Coronary artery (tissue), 2 donors: ENCODE data around the gene ENPP7.

Experiments
- DNase-seq: peaks from one replicate; pipeline ENCODE4 v3.0.0-alpha.2; 2017; ENCODE audit warnings: low spot score
- H3K27ac ChIP-seq, 2 donors: fragments of 200-600 bp; sonication (generic); one replicate each; pipeline ENCODE4 v1.5.1; 2016 to 2019
- H3K4me3 ChIP-seq: fragments of 200-600 bp; sonication (generic); 2 replicates; pipeline ENCODE4 v1.5.1; 2016; ENCODE audit warnings: mild to moderate bottlenecking, moderate library complexity
- TF ChIP-seq, protein P1 (sequence below): fragments of 200-600 bp; sonication (generic); IDR thresholded peaks from one replicate; pipeline ENCODE4 v1.5.1; 2019; ENCODE audit warnings: antibody characterized with exemption

The ENPP7 gene

GRCh38 chr17:79789943-79790804, 59.4 kb downstream of the ENPP7 start:
- peak overlapping the region; percentile 47 for H3K4me3 ChIP-seq
- TF ChIP-seq, protein P1, sequence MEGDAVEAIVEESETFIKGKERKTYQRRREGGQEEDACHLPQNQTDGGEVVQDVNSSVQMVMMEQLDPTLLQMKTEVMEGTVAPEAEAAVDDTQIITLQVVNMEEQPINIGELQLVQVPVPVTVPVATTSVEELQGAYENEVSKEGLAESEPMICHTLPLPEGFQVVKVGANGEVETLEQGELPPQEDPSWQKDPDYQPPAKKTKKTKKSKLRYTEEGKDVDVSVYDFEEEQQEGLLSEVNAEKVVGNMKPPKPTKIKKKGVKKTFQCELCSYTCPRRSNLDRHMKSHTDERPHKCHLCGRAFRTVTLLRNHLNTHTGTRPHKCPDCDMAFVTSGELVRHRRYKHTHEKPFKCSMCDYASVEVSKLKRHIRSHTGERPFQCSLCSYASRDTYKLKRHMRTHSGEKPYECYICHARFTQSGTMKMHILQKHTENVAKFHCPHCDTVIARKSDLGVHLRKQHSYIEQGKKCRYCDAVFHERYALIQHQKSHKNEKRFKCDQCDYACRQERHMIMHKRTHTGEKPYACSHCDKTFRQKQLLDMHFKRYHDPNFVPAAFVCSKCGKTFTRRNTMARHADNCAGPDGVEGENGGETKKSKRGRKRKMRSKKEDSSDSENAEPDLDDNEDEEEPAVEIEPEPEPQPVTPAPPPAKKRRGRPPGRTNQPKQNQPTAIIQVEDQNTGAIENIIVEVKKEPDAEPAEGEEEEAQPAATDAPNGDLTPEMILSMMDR = peak; percentile 74
- DNase-seq = no peak
- no peak overlapping the region for H3K27ac ChIP-seq

DNA sequence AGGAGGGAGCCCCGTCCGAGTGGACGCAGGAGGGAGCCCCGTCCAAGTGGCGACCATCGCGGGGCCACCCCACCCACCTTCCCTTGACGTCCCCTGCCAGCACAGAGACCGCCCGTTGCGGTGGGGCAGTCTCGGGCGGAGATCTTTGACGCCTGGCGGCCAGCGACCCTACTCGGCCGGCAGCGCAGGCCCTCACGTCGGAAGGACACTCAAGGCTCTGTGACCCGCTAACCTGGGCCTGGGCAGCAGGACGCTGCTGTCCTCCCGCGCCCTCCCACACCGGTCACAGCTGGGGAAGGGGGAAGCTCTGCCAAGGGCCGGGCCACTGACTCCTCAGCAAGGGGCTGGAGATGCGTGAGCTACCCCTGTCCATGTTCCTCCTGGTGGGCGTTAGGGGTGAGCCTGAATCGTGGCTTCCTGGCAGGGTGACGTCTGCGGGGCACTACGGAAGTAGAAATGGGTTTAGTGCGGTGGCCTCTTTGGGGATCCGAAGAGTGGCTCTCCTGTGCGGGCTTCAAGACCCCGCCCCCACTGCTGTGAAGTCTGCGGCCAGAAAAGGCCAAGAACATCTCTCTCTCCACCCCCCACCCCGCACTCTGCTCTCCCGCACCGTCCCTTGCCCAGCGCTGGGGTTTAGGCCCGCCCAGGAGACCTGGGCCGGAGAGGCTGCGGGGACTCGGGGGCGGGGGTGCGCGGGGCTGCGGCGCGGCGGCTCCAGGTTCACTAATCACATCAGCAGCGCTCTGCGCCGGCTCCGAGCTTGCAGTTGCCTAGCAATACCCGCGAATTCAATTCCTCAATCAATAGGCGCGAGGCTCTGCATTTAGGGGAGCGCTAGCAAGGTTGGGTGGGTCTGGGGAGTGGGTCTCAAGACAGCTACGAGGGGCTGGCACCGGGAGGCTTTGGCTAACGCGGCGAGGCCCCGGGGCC, 60.3 kb downstream of the ENPP7 start:
- TF ChIP-seq, protein P1 = no peak

GRCh38 chr17:79791735-79792161, 61.0 kb downstream of the ENPP7 start:
- DNase-seq = no peak

More for the DNA sequence above, 60.3 kb downstream of the ENPP7 start:
- no peak for DNase-seq
- Histone ChIP-seq H3K4me3 (no peak overlapping the region), H3K27ac (no peak overlapping the region)

More at GRCh38 chr17:79791735-79792161, 61.0 kb downstream of the ENPP7 start:
- no peak overlapping the region for H3K4me3 ChIP-seq
- TF ChIP-seq, protein P1 = no peak
- no peak overlapping the region for H3K27ac ChIP-seq
